Measurements from ENCODE around the gene KCNMA1.
A peak's percentile ranks its signal among the peaks of the same experiment; 100 is the strongest.

Gene KCNMA1

GRCh38 chr10:76887223-76888010 is 750.2 kb downstream of the KCNMA1 start:
- DNase-seq (ENCODE audit: low spot score), result no peak

- DNase-seq (ENCODE audit: low spot score), result peak; percentile 21
Measured at GRCh38 chr10:76885816-76886215, 751.8 kb downstream of the KCNMA1 start.

GRCh38 chr10:76884673-76885275 is 752.8 kb downstream of the KCNMA1 start:
- no peak for DNase-seq (ENCODE audit: low spot score)

- no peak for DNase-seq (ENCODE audit: low spot score)
Measured at GRCh38 chr10:76883596-76883995, 754.0 kb downstream of the KCNMA1 start.

GRCh38 chr10:76882796-76883195 is 754.8 kb downstream of the KCNMA1 start:
- DNase-seq (ENCODE audit: low spot score), result no peak

GRCh38 chr10:76882245-76882644 is 755.4 kb downstream of the KCNMA1 start:
- no peak for DNase-seq (ENCODE audit: low spot score)

- DNase-seq (ENCODE audit: low spot score), result no peak
Measured at GRCh38 chr10:76881477-76882220, 756.0 kb downstream of the KCNMA1 start.

- no peak for DNase-seq (ENCODE audit: low spot score)
Measured at GRCh38 chr10:76880931-76881330, 756.7 kb downstream of the KCNMA1 start.

- no peak for DNase-seq (ENCODE audit: low spot score)
Measured at GRCh38 chr10:76879116-76879913, 758.3 kb downstream of the KCNMA1 start.

GRCh38 chr10:76878514-76878913 is 759.1 kb downstream of the KCNMA1 start:
- no peak for DNase-seq (ENCODE audit: low spot score)

GRCh38 chr10:76874896-76875295 is 762.7 kb downstream of the KCNMA1 start:
- DNase-seq (ENCODE audit: low spot score), result no peak

- DNase-seq (ENCODE audit: low spot score), result no peak
Measured at GRCh38 chr10:76874176-76874575, 763.4 kb downstream of the KCNMA1 start.

- DNase-seq (ENCODE audit: low spot score), result no peak
Measured at GRCh38 chr10:76871697-76872295, 765.8 kb downstream of the KCNMA1 start.

- DNase-seq (ENCODE audit: low spot score), result no peak
Measured at GRCh38 chr10:76869931-76870330, 767.7 kb downstream of the KCNMA1 start.

- DNase-seq (ENCODE audit: low spot score), result no peak
Measured at GRCh38 chr10:76868098-76868977, 769.3 kb downstream of the KCNMA1 start.

GRCh38 chr10:76866841-76867586 is 770.6 kb downstream of the KCNMA1 start:
- DNase-seq (ENCODE audit: low spot score), result no peak

GRCh38 chr10:76864922-76865321 is 772.7 kb downstream of the KCNMA1 start:
- no peak for DNase-seq (ENCODE audit: low spot score)

- no peak for DNase-seq (ENCODE audit: low spot score)
Measured at GRCh38 chr10:76858721-76859120, 778.9 kb downstream of the KCNMA1 start.

GRCh38 chr10:76840802-76841201 is 796.8 kb downstream of the KCNMA1 start:
- DNase-seq (ENCODE audit: low spot score), result no peak

- no peak for DNase-seq (ENCODE audit: low spot score)
Measured at GRCh38 chr10:76839276-76839675, 798.3 kb downstream of the KCNMA1 start.
